GM19023 (cell line): ENCODE data around the gene VPS35L.

Experiments
- ATAC-seq: cut with Tn5 transposase; IDR thresholded peaks from one replicate; pipeline ENCODE4 v1.9.1; 2021; ENCODE audit warnings: mild to moderate bottlenecking, moderate library complexity; ENCODE audit not compliant: unreplicated experiment

VPS35L gene

DNA sequence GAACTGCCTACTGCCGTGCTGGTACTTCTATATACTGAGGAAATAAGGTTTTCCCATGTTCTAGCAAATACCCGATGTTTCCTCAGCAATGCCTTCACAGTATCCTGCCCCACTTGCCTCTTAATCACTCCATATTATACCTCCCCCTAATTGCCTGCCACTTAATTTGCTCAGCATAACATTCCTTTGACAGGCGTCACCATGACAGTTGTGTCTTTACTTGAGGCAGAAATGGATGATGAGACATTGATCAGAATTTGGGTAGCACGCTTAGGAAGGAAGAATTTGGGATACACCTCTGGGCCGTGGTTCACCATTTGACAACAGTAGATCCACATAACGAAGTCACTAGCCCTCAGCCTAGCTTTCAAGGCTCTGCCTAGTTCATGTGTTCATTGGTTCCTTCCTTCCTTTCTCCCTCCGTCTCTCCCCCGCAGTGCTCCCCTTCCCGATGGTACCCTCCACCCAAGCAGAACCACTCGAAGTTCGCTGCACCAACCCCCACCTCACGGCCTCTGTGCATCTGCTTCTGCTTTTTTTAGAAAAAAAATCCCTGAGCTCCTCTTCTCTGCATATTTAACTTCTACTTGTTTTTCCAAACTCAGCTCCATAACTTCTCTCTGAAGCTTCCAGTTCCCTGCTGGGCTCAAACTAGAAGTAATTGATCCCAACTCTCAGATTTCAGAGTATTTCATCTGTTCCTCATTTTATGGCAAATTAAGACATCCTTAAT is 182.0 kb downstream of the VPS35L start:
- no peak for ATAC-seq

DNA sequence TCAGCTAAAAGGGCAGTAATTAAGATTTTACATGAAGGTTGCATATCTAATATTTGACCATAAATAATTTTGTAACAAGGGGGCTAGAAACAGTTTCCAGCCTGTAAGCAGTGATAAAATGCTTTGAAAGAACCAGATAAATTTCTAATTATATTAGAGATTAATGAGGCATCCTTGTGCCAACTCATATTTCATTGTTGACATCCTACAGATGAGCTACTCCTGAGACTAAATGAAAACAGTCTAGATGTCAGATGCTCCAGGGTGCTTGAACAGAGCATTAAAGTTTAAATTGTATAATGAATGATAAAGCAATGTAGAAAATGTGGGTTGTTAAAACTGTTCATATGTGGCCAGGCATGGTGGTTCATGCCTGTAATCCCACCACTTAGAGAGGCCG is 185.9 kb downstream of the VPS35L start:
- ATAC-seq, result no peak

DNA sequence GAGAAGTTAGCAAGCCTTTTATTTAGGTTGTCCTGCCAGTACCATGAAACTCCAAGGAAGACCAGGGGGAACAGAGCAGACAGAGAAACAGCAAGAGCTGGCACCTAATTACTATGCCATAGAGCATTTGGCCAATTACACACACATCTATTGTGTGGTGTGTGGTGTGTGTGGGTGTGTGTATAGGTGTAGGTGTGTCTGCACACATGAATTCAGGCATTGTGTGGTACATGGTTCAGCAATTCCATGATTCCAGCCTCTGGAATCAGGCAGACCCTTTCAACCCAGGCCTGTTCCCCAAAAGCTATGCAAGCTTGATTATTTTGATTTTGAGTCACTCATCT is 188.3 kb downstream of the VPS35L start:
- ATAC-seq, result no peak

DNA sequence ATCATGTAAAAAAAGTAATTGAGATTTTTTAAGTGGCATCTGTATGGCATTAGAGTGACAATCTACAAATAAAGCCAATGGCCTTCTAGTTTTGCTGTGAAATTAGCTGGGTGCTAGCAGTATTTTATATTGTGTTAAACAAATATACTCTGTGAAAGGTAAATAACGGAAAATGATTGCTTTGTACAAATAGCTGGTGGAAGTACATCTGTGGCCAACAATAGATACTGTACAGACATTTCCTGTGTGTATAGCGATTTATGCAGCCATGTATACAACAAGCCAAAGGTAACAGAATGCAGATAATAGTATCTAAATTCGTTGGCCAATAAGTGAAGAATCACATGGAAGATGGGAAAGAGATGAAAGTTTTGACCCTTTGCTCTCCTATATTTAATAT is 189.2 kb downstream of the VPS35L start:
- ATAC-seq, result no peak

DNA sequence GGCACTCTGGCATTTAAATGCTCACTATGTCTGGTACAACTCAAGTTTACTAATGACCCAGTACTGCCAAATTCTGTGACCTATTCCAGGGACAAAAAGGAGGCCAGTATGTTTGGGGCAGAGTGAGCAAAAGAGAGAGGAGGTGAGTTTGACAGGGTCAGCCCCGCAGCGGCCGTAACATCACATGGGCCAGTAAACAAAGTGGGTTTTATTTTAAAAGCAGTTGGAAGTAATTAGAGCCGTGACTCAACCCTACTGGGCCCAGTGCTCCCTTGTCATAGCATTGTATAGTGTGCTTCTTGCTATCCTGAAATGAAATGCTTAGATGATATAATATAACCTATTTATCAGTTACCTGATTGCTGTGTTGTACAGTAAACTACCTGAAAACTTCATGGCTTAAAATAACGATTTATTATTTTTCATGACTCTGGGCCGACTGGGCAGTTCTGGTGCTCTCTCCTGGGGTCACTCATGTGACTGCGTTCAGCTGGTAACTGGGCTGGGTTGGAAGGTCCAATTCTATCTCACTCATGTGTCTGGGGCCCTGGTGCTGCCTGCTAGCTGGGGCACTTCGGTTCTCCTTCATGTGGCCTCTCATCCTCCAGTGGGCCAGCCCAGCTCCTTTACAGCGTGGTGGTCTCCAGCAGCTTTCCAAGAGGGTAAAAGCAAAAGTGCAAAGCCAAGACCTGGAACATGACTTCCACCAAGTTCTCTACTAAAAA is 189.9 kb downstream of the VPS35L start:
- no peak for ATAC-seq

DNA sequence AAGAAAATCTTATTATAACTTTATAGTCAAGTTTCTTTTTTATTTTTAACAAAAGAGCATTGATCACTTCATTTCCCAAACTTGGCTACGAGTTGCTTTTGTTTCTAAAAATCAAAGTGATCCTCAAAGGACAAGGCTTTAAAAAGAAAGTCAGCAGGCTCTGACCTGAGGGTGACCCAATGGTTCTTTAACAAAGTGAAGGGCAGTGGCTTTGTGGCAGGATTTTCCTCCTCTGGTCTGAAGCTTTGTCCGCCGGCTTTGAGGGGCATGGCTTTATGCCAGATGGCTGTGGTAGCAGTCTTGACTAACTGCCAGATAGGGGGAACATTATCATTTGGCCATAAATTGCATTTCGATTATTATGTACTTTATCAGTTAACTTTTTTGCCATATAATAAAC is 191.1 kb downstream of the VPS35L start:
- no peak for ATAC-seq

DNA sequence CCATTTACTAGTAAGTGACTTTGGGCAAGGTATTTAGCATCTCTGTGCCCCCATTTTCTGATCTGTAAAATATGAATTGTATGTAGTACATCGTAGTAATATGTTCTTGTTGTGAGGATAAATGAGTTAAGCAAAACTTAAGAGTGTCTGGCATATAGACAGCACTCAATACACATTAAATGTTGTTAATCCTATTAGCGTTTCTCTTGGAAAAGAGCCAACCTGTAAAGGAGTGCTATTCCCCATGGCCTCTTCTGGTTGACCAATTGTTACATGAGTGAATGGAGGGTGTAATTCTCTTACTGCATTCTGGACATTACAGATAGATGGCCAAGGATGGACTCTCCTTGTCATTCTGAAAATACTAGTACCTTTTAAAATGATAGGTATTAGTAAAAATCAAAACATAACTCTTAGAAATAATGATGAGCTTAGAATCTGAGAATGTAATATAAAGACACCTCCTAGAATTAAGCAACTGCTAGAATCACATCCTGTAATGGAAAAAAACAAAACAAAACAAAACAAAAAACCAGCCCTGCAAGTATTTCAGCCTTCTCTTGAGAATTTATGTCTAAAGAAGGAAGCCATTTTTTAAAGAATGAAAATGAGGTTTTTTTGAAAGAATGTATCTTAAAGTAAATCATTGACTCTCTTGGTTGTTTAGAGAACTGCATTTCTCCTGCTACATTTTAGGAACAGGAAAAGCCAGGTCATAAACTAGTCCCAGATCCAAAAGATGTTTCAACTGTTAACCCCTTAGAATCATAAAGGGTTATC is 193.1 kb downstream of the VPS35L start:
- no peak for ATAC-seq

DNA sequence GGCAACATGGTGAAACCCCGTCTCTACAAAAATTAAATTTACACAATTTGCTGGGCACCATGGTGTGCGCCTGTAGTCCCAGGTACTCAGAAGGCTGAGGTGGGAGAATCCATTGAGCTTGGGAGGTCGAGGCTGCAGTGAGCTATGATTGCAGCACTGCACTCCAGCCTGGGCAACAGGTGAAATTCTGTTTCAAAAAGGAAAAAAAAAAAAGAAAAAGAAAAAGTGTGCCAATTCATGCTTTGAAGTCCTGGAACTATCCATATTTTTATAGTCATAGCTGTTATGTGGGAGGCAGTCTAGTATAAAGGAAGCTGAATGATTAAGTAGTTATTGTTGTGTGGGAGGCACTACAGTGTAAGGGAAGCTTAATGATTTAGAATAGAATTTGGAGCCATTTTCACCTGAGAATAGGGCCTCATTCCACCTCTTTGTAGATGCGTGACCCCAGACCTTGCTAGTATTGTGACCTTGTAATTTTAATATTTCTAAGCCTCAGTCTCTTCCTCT is 194.1 kb downstream of the VPS35L start:
- ATAC-seq, result no peak
